Muscle of leg (tissue), 11 donors: ENCODE results near the gene AMPD2. TPM values are rescaled to one million over a fixed set of nuclear protein-coding genes. Genes with fewer than 3 reads are reported as not detected.

Experiments used
- DNase-seq: peaks from one replicate; pipeline ENCODE4 v3.0.0; 2013
- H3K27ac ChIP-seq: one replicate; pipeline ENCODE4 v1.5.1; 2013; ENCODE audit warnings: mild to moderate bottlenecking, low read length, control low read depth
- H3K27me3 ChIP-seq: one replicate; pipeline ENCODE4 v1.6.1; 2013; ENCODE audit warnings: low read length; ENCODE audit not compliant: control insufficient read depth, insufficient read depth
- H3K36me3 ChIP-seq: one replicate; pipeline ENCODE4 v1.6.1; 2013; ENCODE audit warnings: low read length; ENCODE audit not compliant: control insufficient read depth, insufficient read depth
- H3K4me1 ChIP-seq: one replicate; pipeline ENCODE4 v1.6.1; 2013; ENCODE audit warnings: low read length; ENCODE audit not compliant: control insufficient read depth, insufficient read depth
- H3K4me3 ChIP-seq: one replicate; pipeline ENCODE4 v1.5.1; 2013; ENCODE audit warnings: low read length, control low read depth
- H3K9me3 ChIP-seq: replicated peaks from 2 replicates; pipeline ENCODE4 v1.6.1; 2013; ENCODE audit warnings: low read depth, low read length; ENCODE audit not compliant: control insufficient read depth
- WGBS: methylation state at CpG from one replicate; pipeline ENCODE4 v1.1.5; 2013; ENCODE audit warnings: missing lambda C conversion rate; ENCODE audit not compliant: insufficient coverage; 5-methylcytosine and 5-hydroxymethylcytosine counted together
- polyA plus RNA-seq, 8 donors: library from polyadenylated mRNA; unstranded; fragments of 120-200 nt; gene quantifications; one replicate each; pipeline versions ENCODE4 v1.2.1 to v1.2.3, GENCODE V29; 2013; ENCODE audit warnings: inconsistent platforms in 1 of 8, low replicate concordance in 1 of 8; ENCODE audit not compliant: insufficient read length in 8 of 8, insufficient read depth in 1 of 8
- total RNA-seq: library from RNA; stranded (reverse); fragments of 120-200 nt; gene quantifications from one replicate; pipeline ENCODE4 v1.2.4, GENCODE V29; 2013

Gene AMPD2
- total and polyA plus RNA-seq, 9 donors = 24.6 to 45.0 (median 33.7) TPM

DNA sequence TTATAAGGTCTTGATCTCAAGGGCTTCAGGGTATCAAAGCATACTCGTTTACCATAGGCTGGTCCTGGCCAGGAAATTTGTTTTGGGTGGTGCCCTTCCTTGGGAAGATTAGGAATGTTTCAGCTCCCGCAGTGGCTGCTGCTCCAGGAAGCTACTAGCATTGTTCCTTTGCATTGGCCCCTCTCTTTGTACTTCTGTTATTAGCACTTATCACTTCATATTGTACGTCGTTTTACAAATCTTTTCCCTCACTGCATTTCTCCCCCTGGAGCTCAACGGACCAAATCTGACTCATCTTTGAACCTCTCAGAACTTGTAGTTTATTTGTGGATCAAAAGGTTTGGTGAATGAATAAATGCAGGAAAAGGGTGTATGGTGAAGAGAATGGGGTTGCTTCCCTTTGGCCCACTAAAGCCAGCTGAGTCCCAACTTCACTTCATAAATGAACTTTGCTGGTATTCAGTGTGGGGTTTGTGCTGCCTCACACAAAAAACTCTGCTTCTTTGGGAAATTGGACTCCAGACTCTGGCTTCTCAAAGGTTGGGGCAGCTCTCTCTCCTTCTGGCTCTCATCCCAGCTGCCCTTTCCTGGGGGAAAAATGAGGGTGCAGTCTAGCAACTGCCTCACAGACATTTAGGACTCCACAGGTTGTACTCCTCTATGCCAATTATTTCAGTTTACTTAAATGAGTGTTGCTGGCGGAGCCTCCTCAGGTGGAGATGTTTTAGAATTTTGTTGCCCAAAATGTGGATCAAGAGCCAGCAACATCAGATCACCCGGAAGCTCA is 6.1 kb upstream of the AMPD2 start:
- H3K9me3 ChIP-seq = no peaks in the 10 kb centered on the region
- H3K36me3 ChIP-seq = no peaks in the 10 kb centered on the region
- no peak for DNase-seq
- H3K4me1 ChIP-seq = no peaks in the 10 kb centered on the region
- no peak overlapping the region for H3K4me3 ChIP-seq
- 61% methylated on average over 2 of the region's 7 CpGs for WGBS
- no peak overlapping the region for H3K27ac ChIP-seq
- H3K27me3 ChIP-seq = no peaks in the 10 kb centered on the region

GRCh38 chr1:109615879-109616278 is 3.8 kb upstream of the AMPD2 start:
- H3K27ac ChIP-seq = peak overlapping the region; percentile 67
- DNase-seq = peak; percentile 71
- H3K36me3 ChIP-seq = no peaks in the 10 kb centered on the region
- WGBS = 57% methylated on average over 1 of the region's 3 CpGs
- H3K4me1 ChIP-seq = peaks cover 20% of the 10 kb centered on the region
- H3K27me3 ChIP-seq = no peaks in the 10 kb centered on the region
- H3K9me3 ChIP-seq = no peaks in the 10 kb centered on the region
- no peak overlapping the region for H3K4me3 ChIP-seq

DNA sequence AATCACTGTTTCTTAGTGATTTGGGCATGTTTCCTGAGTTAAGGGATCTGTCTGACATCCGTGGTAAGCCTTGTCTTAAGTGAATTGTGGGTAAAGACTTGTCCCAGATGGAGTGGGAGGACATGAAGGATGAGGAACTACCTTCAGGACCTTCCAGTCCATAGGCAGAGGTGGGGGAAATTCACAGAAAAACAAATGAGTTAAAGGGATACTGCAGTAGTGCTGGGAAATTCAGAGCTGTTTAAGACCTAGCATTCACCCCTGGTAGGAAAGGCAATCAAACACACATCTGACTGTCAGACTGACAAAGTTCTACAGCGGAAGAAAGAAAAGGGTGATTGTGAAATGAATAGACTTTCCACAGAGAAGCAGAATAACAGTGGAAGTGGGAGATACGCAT is 3.2 kb upstream of the AMPD2 start:
- 32% methylated on average over 2 of the region's 3 CpGs for WGBS
- no peaks in the 10 kb centered on the region for H3K9me3 ChIP-seq
- H3K4me1 ChIP-seq = peaks cover 25% of the 10 kb centered on the region
- H3K27ac ChIP-seq = peak overlapping the region; percentile 67
- no peaks in the 10 kb centered on the region for H3K27me3 ChIP-seq
- DNase-seq = no peak
- no peaks in the 10 kb centered on the region for H3K36me3 ChIP-seq
- H3K4me3 ChIP-seq = no peak overlapping the region

GRCh38 chr1:109617291-109617801 is 2.3 kb upstream of the AMPD2 start:
- H3K9me3 ChIP-seq = no peaks in the 10 kb centered on the region
- WGBS = 63% methylated on average over 2 of the region's 3 CpGs
- H3K4me3 ChIP-seq = no peak overlapping the region
- peaks cover 35% of the 10 kb centered on the region for H3K4me1 ChIP-seq
- H3K36me3 ChIP-seq = no peaks in the 10 kb centered on the region
- H3K27ac ChIP-seq = no peak overlapping the region
- DNase-seq = no peak
- no peaks in the 10 kb centered on the region for H3K27me3 ChIP-seq

DNA sequence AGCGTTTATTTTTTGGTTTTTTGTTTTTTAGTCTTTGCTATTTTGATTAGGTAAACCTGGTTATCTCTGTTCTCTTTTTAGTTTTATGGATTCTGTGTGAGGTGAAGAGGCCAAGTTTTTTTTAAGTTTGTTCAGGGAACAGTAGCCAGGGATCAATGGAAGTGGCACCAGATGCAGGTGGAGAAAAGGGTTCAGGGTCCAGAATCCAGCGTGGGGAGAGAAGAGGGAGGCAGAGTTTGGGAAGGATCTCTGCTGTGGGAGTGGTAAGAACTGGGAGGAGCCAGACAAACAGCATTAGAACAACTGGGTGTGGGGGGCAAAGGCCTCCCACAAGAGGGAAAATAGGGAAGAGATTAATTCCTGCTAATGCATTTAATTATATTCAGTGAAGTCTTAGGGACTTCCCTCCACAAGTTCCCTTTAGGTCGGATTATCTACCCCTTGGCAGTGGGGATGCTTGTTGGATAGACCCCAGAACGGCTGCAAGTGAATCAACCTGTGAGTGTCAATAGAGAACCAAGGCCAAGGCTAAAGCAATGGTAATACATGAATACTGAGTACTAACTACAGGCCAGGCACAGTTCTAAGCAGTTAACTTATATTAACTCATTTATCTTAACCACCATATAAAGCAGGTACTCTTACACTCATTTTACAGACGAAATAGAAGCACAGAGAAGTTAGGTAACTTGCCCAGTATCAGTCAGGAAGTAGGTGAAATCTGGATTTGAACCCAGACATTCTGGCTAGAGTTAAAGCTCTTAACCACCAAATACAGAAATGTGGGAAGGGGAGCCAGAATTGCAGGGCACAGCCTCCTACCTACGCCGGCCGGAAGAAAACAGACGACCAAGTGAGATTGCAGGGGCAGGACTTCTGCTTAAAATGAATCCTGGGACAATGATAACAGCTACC is 719 bp upstream of the AMPD2 start:
- Histone ChIP-seq H3K4me3 (peak overlapping the region; percentile 61), H3K9me3 (no peaks in the 10 kb centered on the region), H3K27ac (peak overlapping the region; percentile 84), H3K27me3 (no peaks in the 10 kb centered on the region), H3K36me3 (no peaks in the 10 kb centered on the region), H3K4me1 (peaks cover 50% of the 10 kb centered on the region)
- DNase-seq = no peak
- 43% methylated on average over 3 of the region's 9 CpGs for WGBS

DNA sequence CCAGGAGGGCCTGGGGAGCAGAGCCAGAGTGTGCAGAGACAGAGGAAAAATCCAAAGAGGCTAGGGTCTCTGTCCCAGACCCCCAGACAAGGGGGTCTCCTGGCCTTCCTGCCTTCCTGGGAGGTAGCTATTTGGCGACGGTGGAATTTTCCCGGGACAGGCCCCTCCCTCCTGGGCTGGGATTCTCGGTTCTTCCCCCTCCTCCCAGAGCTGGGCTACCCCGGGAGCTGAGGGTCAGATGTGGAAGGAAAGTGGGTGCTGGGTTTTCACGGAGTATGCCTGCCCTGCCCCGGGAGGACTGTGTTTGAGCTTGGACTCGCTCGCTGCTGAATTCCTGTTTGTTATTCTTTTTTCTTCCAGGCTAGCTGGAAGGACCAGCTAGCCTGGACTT is 759 bp downstream of the AMPD2 start:
- H3K27ac ChIP-seq = peak overlapping the region; percentile 90
- WGBS = 0% methylated on average over 5 of the region's 9 CpGs
- H3K4me3 ChIP-seq = peak overlapping the region; percentile 61
- no peaks in the 10 kb centered on the region for H3K27me3 ChIP-seq
- H3K9me3 ChIP-seq = no peaks in the 10 kb centered on the region
- DNase-seq = peak; percentile 83
- no peaks in the 10 kb centered on the region for H3K36me3 ChIP-seq
- peaks cover 65% of the 10 kb centered on the region for H3K4me1 ChIP-seq

- under 1% methylated on average over 15 of the region's 18 CpGs for WGBS
- peaks cover 70% of the 10 kb centered on the region for H3K4me1 ChIP-seq
Measured at GRCh38 chr1:109620841-109621286, 1.2 kb downstream of the AMPD2 start.

GRCh38 chr1:109621379-109622136 is 1.9 kb downstream of the AMPD2 start:
- Histone ChIP-seq H3K9me3 (no peaks in the 10 kb centered on the region), H3K27me3 (no peaks in the 10 kb centered on the region), H3K36me3 (peaks cover 9% of the 10 kb centered on the region), H3K27ac (peak overlapping the region; percentile 90), H3K4me1 (peaks cover 74% of the 10 kb centered on the region), H3K4me3 (peak overlapping the region; percentile 61)
- no peak for DNase-seq
- WGBS = 34% methylated on average over 9 of the region's 13 CpGs

More at GRCh38 chr1:109620841-109621286, 1.2 kb downstream of the AMPD2 start:
- Histone ChIP-seq H3K4me3 (peak overlapping the region; percentile 61), H3K36me3 (peaks cover 3% of the 10 kb centered on the region), H3K9me3 (no peaks in the 10 kb centered on the region), H3K27ac (peak overlapping the region; percentile 90), H3K27me3 (no peaks in the 10 kb centered on the region)
- DNase-seq = peak; percentile 98

DNA sequence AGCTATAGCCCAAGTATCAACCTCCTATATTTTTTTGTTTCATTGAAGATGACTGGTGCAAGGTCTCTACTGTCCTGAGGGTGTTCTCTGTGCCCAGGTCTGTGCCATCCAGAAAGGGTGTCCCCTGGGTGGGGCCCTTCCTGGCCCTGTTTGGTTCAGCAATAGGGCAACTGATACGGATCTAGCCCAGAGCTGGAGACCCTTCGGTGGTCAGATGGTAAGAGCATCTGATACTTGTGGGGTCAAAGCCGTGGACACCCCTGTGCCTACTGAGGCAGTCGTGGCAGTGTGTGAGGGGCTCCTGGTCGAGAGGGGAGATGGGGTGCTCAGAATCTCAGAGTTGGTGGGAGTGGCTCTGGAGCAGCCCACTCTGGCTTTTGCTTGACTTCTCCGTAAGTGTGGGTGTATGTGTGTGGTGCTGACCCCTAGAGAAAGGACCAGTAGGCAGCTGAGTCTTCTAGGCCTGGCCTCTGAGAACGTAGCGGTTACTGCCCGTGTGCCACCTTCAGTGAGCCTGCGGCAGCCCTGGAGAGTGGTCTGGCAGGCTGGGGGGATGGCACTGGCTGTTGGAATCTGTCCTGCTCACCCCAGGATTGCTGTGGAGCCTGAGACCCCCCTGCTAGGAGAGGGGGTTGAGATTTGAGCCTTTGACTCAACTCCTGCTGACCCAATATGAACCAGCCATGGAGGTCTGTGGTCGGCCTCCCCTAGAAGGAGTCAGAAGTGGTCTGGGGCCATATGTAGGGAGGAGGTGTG is 2.7 kb downstream of the AMPD2 start:
- H3K9me3 ChIP-seq = no peaks in the 10 kb centered on the region
- 74% methylated on average over 10 of the region's 11 CpGs for WGBS
- peaks cover 74% of the 10 kb centered on the region for H3K4me1 ChIP-seq
- H3K36me3 ChIP-seq = peaks cover 17% of the 10 kb centered on the region
- H3K27ac ChIP-seq = no peak overlapping the region
- H3K27me3 ChIP-seq = no peaks in the 10 kb centered on the region
- no peak for DNase-seq
- H3K4me3 ChIP-seq = no peak overlapping the region
